Neural progenitor cell (in vitro differentiated cells): ENCODE data around the gene SAXO2. TPM values are rescaled to one million over a fixed set of nuclear protein-coding genes. Genes with fewer than 3 reads are reported as not detected.

Source experiments
- total RNA-seq: library from RNA; depleted of rRNA; stranded (reverse); fragments of >200 nt; gene quantifications from 2 replicates; pipeline ENCODE4 v1.2.3, GENCODE V29; 2015; ENCODE audit warnings: low replicate concordance

The SAXO2 gene
- total RNA-seq, 1 donor from 2014 or later, result 0.06 TPM

Other genes starting within 250 kb of the SAXO2 start
- gene MEX3B, start 216.8 kb upstream of the SAXO2 start, total RNA-seq, result 29.5 and 41.3 TPM in 2 replicates
- gene EFL1, start 84 bp upstream of the SAXO2 start, total RNA-seq, result 30.1 and 42.4 TPM in 2 replicates
- gene GOLGA6L10, start 86.7 kb downstream of the SAXO2 start, total RNA-seq, result 1.3 and 2.2 TPM in 2 replicates
- 12.1 and 13.0 TPM in 2 replicates for gene GOLGA6L9, start 167.0 kb downstream of the SAXO2 start, total RNA-seq